Smooth muscle cell (in vitro differentiated cells): ENCODE results near the gene ZDHHC23. TPM values are rescaled to one million over a fixed set of nuclear protein-coding genes. Genes with fewer than 3 reads are reported as not detected.

Source experiments
- DNase-seq: peaks from one replicate; lab custom pipeline; 2025; ENCODE audit not compliant: unreplicated experiment; lab: John Stamatoyannopoulos, UW
- H2AFZ ChIP-seq: fragments of 200-600 bp; sonication (generic); 2 replicates; pipeline ENCODE4 v1.6.0; 2016; ENCODE audit warnings: antibody characterized with exemption, low read depth, mild to moderate bottlenecking
- H3F3A ChIP-seq: fragments of 200-600 bp; sonication (generic); 2 replicates; pipeline ENCODE4 v1.6.0; 2017; ENCODE audit warnings: antibody characterized with exemption, low read depth
- H3K27ac ChIP-seq: fragments of 200-600 bp; sonication (generic); 2 replicates; pipeline ENCODE4 v1.5.1; 2016; ENCODE audit warnings: low read depth, mild to moderate bottlenecking
- H3K27me3 ChIP-seq: fragments of 200-600 bp; sonication (generic); 2 replicates; pipeline ENCODE4 v1.6.1; 2016; ENCODE audit warnings: low read depth, mild to moderate bottlenecking
- H3K36me3 ChIP-seq: fragments of 200-600 bp; sonication (generic); 2 replicates; pipeline ENCODE4 v1.5.1; 2016; ENCODE audit warnings: low read depth
- H3K4me1 ChIP-seq: fragments of 200-600 bp; sonication (generic); 2 replicates; pipeline ENCODE4 v1.5.1; 2016; ENCODE audit warnings: low read depth
- H3K4me2 ChIP-seq: fragments of 200-600 bp; sonication (generic); 2 replicates; pipeline ENCODE4 v1.6.0; 2016; ENCODE audit warnings: mild to moderate bottlenecking
- H3K4me3 ChIP-seq: fragments of 200-600 bp; sonication (generic); 2 replicates; pipeline ENCODE4 v1.5.1; 2016; ENCODE audit warnings: mild to moderate bottlenecking
- H3K79me2 ChIP-seq: fragments of 200-600 bp; sonication (generic); 2 replicates; pipeline ENCODE4 v1.6.0; 2016; ENCODE audit warnings: low read depth, mild to moderate bottlenecking
- H3K9ac ChIP-seq: fragments of 200-600 bp; sonication (generic); 2 replicates; pipeline ENCODE4 v1.6.0; 2016; ENCODE audit warnings: low read depth
- H3K9me3 ChIP-seq: fragments of 200-600 bp; sonication (generic); replicated peaks from 2 replicates; pipeline ENCODE4 v1.5.1; 2016; ENCODE audit warnings: low read depth
- H4K20me1 ChIP-seq: fragments of 200-600 bp; sonication (generic); 2 replicates; pipeline ENCODE4 v1.6.0; 2016; ENCODE audit warnings: low read depth
- CTCF ChIP-seq: fragments of 200-600 bp; sonication (generic); IDR thresholded peaks from 2 replicates; pipeline ENCODE4 v1.5.1; 2017; ENCODE audit warnings: borderline replicate concordance, mild to moderate bottlenecking, antibody characterized with exemption; ENCODE audit not compliant: insufficient read depth, poor library complexity, severe bottlenecking
- WGBS: methylation state at CpG from one replicate; pipeline ENCODE4 v1.1.7; 2016; ENCODE audit warnings: low lambda C conversion rate; 5-methylcytosine and 5-hydroxymethylcytosine counted together
- polyA plus RNA-seq: library from polyadenylated mRNA; unstranded; fragments of >200 nt; fragmentation: Nextera tagmentation; extraction: Ambion mirVana; gene quantifications from 2 replicates; pipeline ENCODE4 v1.2.1, GENCODE V29; 2016
- total RNA-seq: library from RNA; depleted of rRNA; stranded (reverse); fragments of >200 nt; gene quantifications from 2 replicates; pipeline ENCODE4 v1.2.3, GENCODE V29; 2014

Gene ZDHHC23, protein sequence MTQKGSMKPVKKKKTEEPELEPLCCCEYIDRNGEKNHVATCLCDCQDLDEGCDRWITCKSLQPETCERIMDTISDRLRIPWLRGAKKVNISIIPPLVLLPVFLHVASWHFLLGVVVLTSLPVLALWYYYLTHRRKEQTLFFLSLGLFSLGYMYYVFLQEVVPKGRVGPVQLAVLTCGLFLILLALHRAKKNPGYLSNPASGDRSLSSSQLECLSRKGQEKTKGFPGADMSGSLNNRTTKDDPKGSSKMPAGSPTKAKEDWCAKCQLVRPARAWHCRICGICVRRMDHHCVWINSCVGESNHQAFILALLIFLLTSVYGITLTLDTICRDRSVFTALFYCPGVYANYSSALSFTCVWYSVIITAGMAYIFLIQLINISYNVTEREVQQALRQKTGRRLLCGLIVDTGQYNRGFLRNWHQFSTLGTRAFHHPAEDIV
- 0.36 and 0.94 TPM in 2 replicates for total RNA-seq
- polyA plus RNA-seq: 0.66 TPM in 1 of 2 replicates, not detected in the other

GRCh38 chr3:113947372-113948014 is at the start of gene ZDHHC23:
Gene ZDHHC23 (plus strand): TSS chr3:113948013. CDS start chr3:113948803, 790 bp downstream.
- no peaks in the 10 kb centered on the region for H3K9me3 ChIP-seq
- under 1% methylated on average over 25 of the region's 80 CpGs for WGBS
- DNase-seq: peak; percentile 10
- H4K20me1 ChIP-seq: no peaks in the 10 kb centered on the region
- H3F3A ChIP-seq: peaks cover 4% of the 10 kb centered on the region
- H2AFZ ChIP-seq: peak within 1 kb of the TSS; percentile 69
- H3K27me3 ChIP-seq: peaks cover 51% of the 10 kb centered on the region
- TF ChIP-seq CTCF: no peak
- H3K4me2 ChIP-seq: peak within 1 kb of the TSS; percentile 83
- H3K4me3 ChIP-seq: peak within 1 kb of the TSS; percentile 55
- no peaks in the 10 kb centered on the region for H3K4me1 ChIP-seq
- no peaks in the 10 kb centered on the region for H3K79me2 ChIP-seq
- no peaks in the 10 kb centered on the region for H3K36me3 ChIP-seq
- no peak within 1 kb of the TSS for H3K27ac ChIP-seq
- H3K9ac ChIP-seq: no peak within 1 kb of the TSS

DNA sequence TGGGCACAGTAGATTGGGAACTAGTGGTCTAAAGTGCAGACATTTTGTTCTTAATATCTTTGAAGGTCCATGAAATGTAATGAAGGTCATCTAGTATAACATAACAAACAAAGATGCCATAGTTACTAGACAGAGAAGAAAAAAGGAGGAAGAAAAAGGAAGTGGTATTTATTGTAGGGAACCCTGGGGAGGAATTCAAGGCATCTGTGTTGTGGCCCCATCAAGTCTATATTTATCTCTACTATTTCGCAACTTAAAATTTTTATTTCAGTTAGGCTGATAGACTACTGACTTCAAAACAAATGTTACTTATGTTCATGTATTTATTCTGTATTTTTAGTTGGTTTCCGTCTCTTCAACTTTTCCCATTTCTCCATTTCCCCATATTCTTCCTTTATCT is 48.9 kb upstream of the ZDHHC23 start:
- no peaks in the 10 kb centered on the region for H4K20me1 ChIP-seq
- no peak overlapping the region for H3K9ac ChIP-seq
- H3K4me1 ChIP-seq: no peaks in the 10 kb centered on the region
- no peaks in the 10 kb centered on the region for H3K9me3 ChIP-seq
- H3F3A ChIP-seq: no peaks in the 10 kb centered on the region
- WGBS: 89% methylated on average over 2 of the region's 2 CpGs
- H2AFZ ChIP-seq: no peak overlapping the region
- H3K4me3 ChIP-seq: no peak overlapping the region
- no peak overlapping the region for H3K27ac ChIP-seq
- no peaks in the 10 kb centered on the region for H3K79me2 ChIP-seq
- H3K36me3 ChIP-seq: no peaks in the 10 kb centered on the region
- H3K27me3 ChIP-seq: no peaks in the 10 kb centered on the region
- DNase-seq: no peak
- no peak for TF ChIP-seq CTCF
- H3K4me2 ChIP-seq: no peak overlapping the region

- H3K79me2 ChIP-seq: no peaks in the 10 kb centered on the region
These were observed 41.2 kb upstream of the ZDHHC23 start for GRCh38 chr3:113906568-113907140.

More at GRCh38 chr3:113906568-113907140, 41.2 kb upstream of the ZDHHC23 start:
- Histone ChIP-seq H3K4me2 (no peak overlapping the region), H3K36me3 (no peaks in the 10 kb centered on the region), H2AFZ (no peak overlapping the region), H3K4me3 (no peak overlapping the region), H3K9me3 (no peaks in the 10 kb centered on the region), H4K20me1 (no peaks in the 10 kb centered on the region), H3K27ac (no peak overlapping the region), H3K4me1 (no peaks in the 10 kb centered on the region), H3K9ac (no peak overlapping the region), H3F3A (no peaks in the 10 kb centered on the region), H3K27me3 (no peaks in the 10 kb centered on the region)
- no peak for DNase-seq
- 86% methylated on average over 4 of the region's 4 CpGs for WGBS
- no peak for TF ChIP-seq CTCF
